ENCODE results near the gene UGT2A3. TPM values are rescaled to one million over a fixed set of nuclear protein-coding genes. Genes with fewer than 3 reads are reported as not detected.

UGT2A3 gene
- not detected in 2 replicates for total RNA-seq (2012; rRNA removed)
- not detected in 2 replicates for polyA plus RNA-seq (2012; rRNA removed)
- polyA plus RNA-seq (2012; cell fraction: cytosol; rRNA removed): not detected in 2 replicates
- not detected in 2 replicates for polyA plus RNA-seq (2012; cell fraction: nucleus; rRNA removed; ENCODE audit: low replicate concordance)
- Bru-seq, nascent RNA: not detected
- not detected for BruChase-seq, experiment 1, labeled RNA remaining after a 6-hour chase
- not detected for BruChase-seq, experiment 2, labeled RNA remaining after a 2-hour chase
- long read RNA-seq: 0 reads

DNA sequence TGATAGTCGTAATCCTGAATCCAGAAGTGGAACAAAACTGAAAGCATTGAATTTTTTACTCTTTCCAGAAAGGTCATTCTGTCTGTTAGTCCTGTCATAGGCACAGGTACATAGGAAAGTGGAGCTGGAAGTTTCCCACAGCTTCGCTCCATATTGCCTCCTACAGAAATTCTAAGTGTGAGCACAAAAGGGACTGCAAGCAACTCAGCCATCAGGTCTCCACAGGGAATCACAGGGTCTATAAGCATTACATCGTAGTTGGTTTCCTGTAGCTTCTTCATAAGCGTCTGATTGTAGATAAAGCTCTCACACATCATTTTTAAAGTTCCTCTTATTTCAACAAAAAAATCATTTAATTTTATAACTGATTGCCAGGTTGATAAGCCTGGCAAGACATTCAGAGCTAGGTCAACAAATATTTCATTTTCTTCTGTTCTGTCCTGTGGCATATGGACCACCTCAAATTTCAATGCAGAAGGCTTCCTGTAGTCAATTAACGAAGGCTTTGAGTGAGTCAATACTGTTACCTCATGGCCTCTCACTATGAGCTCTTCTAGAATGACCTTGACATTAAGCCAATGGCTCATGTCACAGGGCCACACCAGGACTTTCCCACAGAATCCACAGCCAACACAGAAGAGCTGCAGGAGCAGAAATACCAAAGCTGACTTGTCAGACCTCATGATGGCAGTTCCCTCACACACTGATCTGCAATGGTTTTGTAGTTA lies at the start of gene UGT2A3:
Gene UGT2A3, minus strand, starts transcription at position 727 of the 728 bp plus-strand sequence. Its CDS starts 44 bp downstream, at position 683.
- in situ Hi-C loops (cut with MboI; ENCODE audit: low sequenced_read_pairs) (no loop called here), intact Hi-C loops (cut with micrococcal nuclease) (no loop called here), dilution Hi-C loops (cut with HindIII; ENCODE audit: low sequenced_read_pairs, unreplicated experiment) (no loop called here)
- no peak within 1 kb of the TSS for H3K14ac ChIP-seq (replicated peaks; ENCODE audit: low read depth, low read length)
- ATAC-seq (ENCODE audit: low read depth) (no peak), DNase-seq (no peak)
- H3K4me2 ChIP-seq (ENCODE audit: low read depth, low read length): no peak within 1 kb of the TSS
- H3K79me1 ChIP-seq (ENCODE audit: low read depth in 1 of 2, low read length in 2 of 2): no peaks in the 10 kb centered on the region
- H3K27me3 ChIP-seq (ENCODE audit: control insufficient read depth, insufficient read depth, low read length): no peaks in the 10 kb centered on the region
- H3K4ac ChIP-seq (ENCODE audit: low read depth, low read length): no peak within 1 kb of the TSS
- H2BK5ac ChIP-seq (ENCODE audit: low read depth, low read length, poor library complexity, severe bottlenecking): no peak within 1 kb of the TSS
- no peaks in the 10 kb centered on the region for H3K9me1 ChIP-seq (ENCODE audit: insufficient read depth, low read length)
- H2AFZ ChIP-seq (replicated peaks; ENCODE audit: low read length, poor library complexity): no peak within 1 kb of the TSS
- H2AK5ac ChIP-seq (ENCODE audit: low read depth, low read length): no peak within 1 kb of the TSS
- POLR2A ChIA-PET (ENCODE audit: unreplicated experiment): no interaction called here
- H3K4me1 ChIP-seq (ENCODE audit: control insufficient read depth, insufficient read depth, low read length): no peaks in the 10 kb centered on the region
- no peak within 1 kb of the TSS for H2AK9ac ChIP-seq (replicated peaks; ENCODE audit: low read depth, low read length, poor library complexity)
- no peak within 1 kb of the TSS for H2BK120ac ChIP-seq (ENCODE audit: low read depth, low read length)
- TF ChIP-seq, protein P1, sequence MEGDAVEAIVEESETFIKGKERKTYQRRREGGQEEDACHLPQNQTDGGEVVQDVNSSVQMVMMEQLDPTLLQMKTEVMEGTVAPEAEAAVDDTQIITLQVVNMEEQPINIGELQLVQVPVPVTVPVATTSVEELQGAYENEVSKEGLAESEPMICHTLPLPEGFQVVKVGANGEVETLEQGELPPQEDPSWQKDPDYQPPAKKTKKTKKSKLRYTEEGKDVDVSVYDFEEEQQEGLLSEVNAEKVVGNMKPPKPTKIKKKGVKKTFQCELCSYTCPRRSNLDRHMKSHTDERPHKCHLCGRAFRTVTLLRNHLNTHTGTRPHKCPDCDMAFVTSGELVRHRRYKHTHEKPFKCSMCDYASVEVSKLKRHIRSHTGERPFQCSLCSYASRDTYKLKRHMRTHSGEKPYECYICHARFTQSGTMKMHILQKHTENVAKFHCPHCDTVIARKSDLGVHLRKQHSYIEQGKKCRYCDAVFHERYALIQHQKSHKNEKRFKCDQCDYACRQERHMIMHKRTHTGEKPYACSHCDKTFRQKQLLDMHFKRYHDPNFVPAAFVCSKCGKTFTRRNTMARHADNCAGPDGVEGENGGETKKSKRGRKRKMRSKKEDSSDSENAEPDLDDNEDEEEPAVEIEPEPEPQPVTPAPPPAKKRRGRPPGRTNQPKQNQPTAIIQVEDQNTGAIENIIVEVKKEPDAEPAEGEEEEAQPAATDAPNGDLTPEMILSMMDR (conservative IDR thresholded peaks at IDR 0.05; ENCODE audit: low read depth, low read length): no peak
- TF ChIP-seq SMC3 (IDR thresholded peaks at IDR 0.05; ENCODE audit: low read depth, low read length) (no peak), NFE2L2 (IDR thresholded peaks at IDR 0.05; ENCODE audit: low read depth, low read length) (no peak), FOS (IDR thresholded peaks at IDR 0.05; ENCODE audit: low read depth, low read length) (no peak), MXI1 (IDR thresholded peaks at IDR 0.05; ENCODE audit: borderline replicate concordance, low read depth, low read length) (no peak), BHLHE40 (IDR thresholded peaks at IDR 0.05; ENCODE audit: low read depth, low read length) (no peak), RCOR1 (IDR thresholded peaks at IDR 0.05; ENCODE audit: insufficient replicate concordance, low read length) (no peak), POLR2A (IDR thresholded peaks at IDR 0.05; ENCODE audit: low read depth, low read length) (no peak), RFX5 (IDR thresholded peaks at IDR 0.05; ENCODE audit: low read depth, low read length) (no peak), MAFK (IDR thresholded peaks at IDR 0.05; ENCODE audit: low read depth, low read length) (no peak), CEBPB (IDR thresholded peaks at IDR 0.05; ENCODE audit: low read depth, low read length) (no peak), CHD1 (IDR thresholded peaks at IDR 0.05; ENCODE audit: low read depth, low read length) (no peak), MAZ (IDR thresholded peaks at IDR 0.05; ENCODE audit: borderline replicate concordance, low read depth, low read length) (no peak)
- TF ChIP-seq, protein P2, sequence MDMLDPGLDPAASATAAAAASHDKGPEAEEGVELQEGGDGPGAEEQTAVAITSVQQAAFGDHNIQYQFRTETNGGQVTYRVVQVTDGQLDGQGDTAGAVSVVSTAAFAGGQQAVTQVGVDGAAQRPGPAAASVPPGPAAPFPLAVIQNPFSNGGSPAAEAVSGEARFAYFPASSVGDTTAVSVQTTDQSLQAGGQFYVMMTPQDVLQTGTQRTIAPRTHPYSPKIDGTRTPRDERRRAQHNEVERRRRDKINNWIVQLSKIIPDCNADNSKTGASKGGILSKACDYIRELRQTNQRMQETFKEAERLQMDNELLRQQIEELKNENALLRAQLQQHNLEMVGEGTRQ (IDR thresholded peaks at IDR 0.05; ENCODE audit: low read depth, low read length): no peak
- WGBS, 2 experiments (ENCODE audit: extremely low coverage in 2 of 2, insufficient read length in 1 of 2): no CpG with 5 or more reads among the region's 5 CpGs
- H3K9ac ChIP-seq (ENCODE audit: low read depth, low read length): no peak within 1 kb of the TSS
- H3K4me3 ChIP-seq (ENCODE audit: insufficient read depth, low read depth, low read length): no peak within 1 kb of the TSS
- no peak within 1 kb of the TSS for H4K8ac ChIP-seq (ENCODE audit: low read depth in 2 of 2, low read length in 2 of 2)
- CTCF ChIA-PET: no interaction called here
- H3K36me3 ChIP-seq (ENCODE audit: control insufficient read depth, insufficient read depth, low read length): no peaks in the 10 kb centered on the region
- H2BK20ac ChIP-seq (ENCODE audit: low read depth, low read length): no peak within 1 kb of the TSS
- no peak within 1 kb of the TSS for H3K56ac ChIP-seq (ENCODE audit: extremely low read depth, insufficient read depth, low read length)
- no peak within 1 kb of the TSS for H4K91ac ChIP-seq (ENCODE audit: insufficient read depth, low read depth, low read length)
- H3K23ac ChIP-seq (ENCODE audit: low read depth, low read length): no peak within 1 kb of the TSS
- no peak within 1 kb of the TSS for H3K18ac ChIP-seq (ENCODE audit: low read depth, low read length)
- no peaks in the 10 kb centered on the region for H3K9me3 ChIP-seq (ENCODE audit: control insufficient read depth, insufficient read depth, low read length)
- no peak within 1 kb of the TSS for H4K5ac ChIP-seq (ENCODE audit: low read depth, low read length)
- no TSS peak for BruUV-seq (replicated peaks)
- H3K27ac ChIP-seq (ENCODE audit: insufficient read depth, low read length): no peak within 1 kb of the TSS
- no peak within 1 kb of the TSS for H2BK15ac ChIP-seq (ENCODE audit: low read depth, low read length)
- no peaks in the 10 kb centered on the region for H4K20me1 ChIP-seq (ENCODE audit: insufficient read depth, low read length)
